MCF 10A (cell line): ENCODE results near the gene CD34. TPM values are rescaled to one million over a fixed set of nuclear protein-coding genes. Genes with fewer than 3 reads are reported as not detected.

Experiments used
- BruUV-seq: library from RNA; stranded (reverse); fragments of 400-500 nt; replicated peaks from 2 replicates; lab custom pipeline; 2021; lab: Mats Ljungman, UMichigan
- CTCF ChIA-PET: fragments of 300-600 bp; sonication (Branson Sonifier 250); formaldehyde crosslinking; extraction: SDS; loops from one replicate; lab custom pipeline; 2021; ENCODE audit warnings: antibody characterized with exemption, inconsistent platforms; lab: Yijun Ruan, JAX
- POLR2A ChIA-PET: fragments of 300-600, 350-650 bp; sonication (Branson Sonifier 250); formaldehyde crosslinking; extraction: SDS; loops from one replicate; lab custom pipeline; 2020; ENCODE audit warnings: antibody characterized with exemption, inconsistent platforms; lab: Yijun Ruan, JAX
- DNase-seq: peaks from one replicate; pipeline ENCODE4 v3.0.0-alpha.2; 2018; ENCODE audit not compliant: unreplicated experiment
- H3K27ac Mint-ChIP-seq: one replicate; pipeline ENCODE4 v1.8.0; 2022; ENCODE audit warnings: mild to moderate bottlenecking, low read depth, mixed read lengths; ENCODE audit not compliant: unreplicated experiment
- H3K27me3 Mint-ChIP-seq: one replicate; pipeline ENCODE4 v1.8.0; 2022; ENCODE audit warnings: mixed read lengths; ENCODE audit not compliant: insufficient read depth, unreplicated experiment
- H3K36me3 Mint-ChIP-seq: one replicate; pipeline ENCODE4 v1.8.0; 2022; ENCODE audit warnings: mild to moderate bottlenecking, moderate library complexity, mixed read lengths; ENCODE audit not compliant: insufficient read depth, unreplicated experiment
- H3K4me1 Mint-ChIP-seq: one replicate; pipeline ENCODE4 v1.8.0; 2022; ENCODE audit warnings: mixed read lengths; ENCODE audit not compliant: insufficient read depth, unreplicated experiment
- H3K4me3 Mint-ChIP-seq: one replicate; pipeline ENCODE4 v1.8.0; 2022; ENCODE audit warnings: mild to moderate bottlenecking, moderate library complexity, mixed read lengths; ENCODE audit not compliant: unreplicated experiment
- H3K9me3 Mint-ChIP-seq: one replicate; pipeline ENCODE4 v1.8.0; 2022; ENCODE audit warnings: mixed read lengths; ENCODE audit not compliant: unreplicated experiment
- CTCF ChIP-seq: fragments of 200-600 bp; IDR thresholded peaks from one replicate; pipeline ENCODE4 v1.8.0; 2022; ENCODE audit warnings: antibody characterized with exemption, mild to moderate bottlenecking; ENCODE audit not compliant: unreplicated experiment
- intact Hi-C: fragments of 100-400 bp; cut with micrococcal nuclease; formaldehyde crosslinking; loops from 2 replicates; pipeline ENCODE4 v1.14.1; 2022
- total RNA-seq: library from RNA; stranded (reverse); gene quantifications from 2 replicates; pipeline ENCODE4 v1.2.3, GENCODE V29; 2022

The CD34 gene
- total RNA-seq, 1 experiment from 2014 or later: not detected

- intact Hi-C loops: no loop called here
- CTCF ChIA-PET: interaction anchor here (0.6 to 22.1 kb wide), 11 partner anchors 7 to 1204 kb away, joined by 3 to 790 read pairs (median 7); no protein-coding TSS in a partner anchor
- no peak for DNase-seq
- H3K4me1 Mint-ChIP-seq: peaks cover 17% of the 10 kb centered on the region
- POLR2A ChIA-PET: interaction anchor here (0.8 to 4.7 kb wide), 5 partner anchors 13 to 119 kb away, joined by 3 to 63 read pairs (median 4); partner anchors contain the start of gene CD46
- no peak overlapping the region for H3K4me3 Mint-ChIP-seq
- TF ChIP-seq CTCF: no peak
- no peak overlapping the region for H3K27ac Mint-ChIP-seq
- H3K36me3 Mint-ChIP-seq: peaks cover 11% of the 10 kb centered on the region
- no peaks in the 10 kb centered on the region for H3K27me3 Mint-ChIP-seq
- H3K9me3 Mint-ChIP-seq: no peaks in the 10 kb centered on the region
- no TSS peak for BruUV-seq
Observed at GRCh38 chr1:207871117-207871649, 39.7 kb downstream of the CD34 start.

GRCh38 chr1:207870306-207871031, 40.5 kb downstream of the CD34 start:
- no peak for TF ChIP-seq CTCF
- ChIA-PET POLR2A (interaction anchor here (0.8 to 11.2 kb wide), 8 partner anchors 12 to 93 kb away, joined by 3 to 372 read pairs (median 18); no protein-coding TSS in a partner anchor), CTCF (interaction anchor here (0.7 to 22.1 kb wide), 12 partner anchors 8 to 374 kb away, joined by 3 to 790 read pairs (median 21); partner anchors contain the start of gene PLXNA2)
- no peaks in the 10 kb centered on the region for H3K27me3 Mint-ChIP-seq
- intact Hi-C loops: no loop called here
- no peak overlapping the region for H3K27ac Mint-ChIP-seq
- no TSS peak for BruUV-seq
- DNase-seq: no peak
- H3K4me3 Mint-ChIP-seq: no peak overlapping the region
- H3K36me3 Mint-ChIP-seq: peaks cover 11% of the 10 kb centered on the region
- no peaks in the 10 kb centered on the region for H3K9me3 Mint-ChIP-seq
- peaks cover 23% of the 10 kb centered on the region for H3K4me1 Mint-ChIP-seq

GRCh38 chr1:207869859-207870258, 41.1 kb downstream of the CD34 start:
- peaks cover 29% of the 10 kb centered on the region for H3K4me1 Mint-ChIP-seq
- CTCF ChIA-PET: interaction anchor here (0.5 to 22.1 kb wide), 30 partner anchors 9 to 916 kb away, joined by 3 to 790 read pairs (median 4); partner anchors contain the start of gene PLXNA2
- no peak for TF ChIP-seq CTCF
- TSS peak; percentile 70 for BruUV-seq
- H3K4me3 Mint-ChIP-seq: peak overlapping the region; percentile 84
- peaks cover 11% of the 10 kb centered on the region for H3K36me3 Mint-ChIP-seq
- intact Hi-C loops: loop anchor here (1.0 kb wide), 1 partner anchor 42 kb away; no protein-coding TSS in a partner anchor
- no peak for DNase-seq
- H3K9me3 Mint-ChIP-seq: no peaks in the 10 kb centered on the region
- POLR2A ChIA-PET: interaction anchor here (0.6 to 11.2 kb wide), 16 partner anchors 11 to 125 kb away, joined by 3 to 372 read pairs (median 18); no protein-coding TSS in a partner anchor
- H3K27ac Mint-ChIP-seq: no peak overlapping the region
- no peaks in the 10 kb centered on the region for H3K27me3 Mint-ChIP-seq
